IMR-90 (cell line): ENCODE measurements around the gene PARPBP. TPM values are rescaled to one million over a fixed set of nuclear protein-coding genes. Genes with fewer than 3 reads are reported as not detected.
A peak's percentile ranks its signal among the peaks of the same experiment; 100 is the strongest.

Experiments used
- ATAC-seq: fragments of 200-7000 bp; cut with Tn5 transposase; 2 replicates; pipeline ENCODE4 v1.9.1; 2020; ENCODE audit warnings: low read depth, mild to moderate bottlenecking, moderate library complexity
- BruUV-seq: library from RNA; stranded (reverse); fragments of 400-500 nt; replicated peaks from 2 replicates; lab custom pipeline; 2021; lab: Mats Ljungman, UMichigan
- CTCF ChIA-PET: fragments of 300-600 bp; formaldehyde crosslinking; extraction: SDS; loops from one replicate; lab custom pipeline; 2021; ENCODE audit warnings: antibody characterized with exemption; lab: Yijun Ruan, JAX
- POLR2A ChIA-PET: fragments of 300-600 bp; sonication (Branson Sonifier 250); formaldehyde crosslinking; loops from one replicate; lab custom pipeline; 2022; ENCODE audit warnings: antibody characterized with exemption; ENCODE audit not compliant: unreplicated experiment; lab: Charles Lee
- DNase-seq: peaks from one replicate; pipeline ENCODE4 v3.0.0; 2013
- H2AFZ ChIP-seq: replicated peaks from 2 replicates; pipeline ENCODE3; 2013; ENCODE audit warnings: low read length, mild to moderate bottlenecking; ENCODE audit not compliant: poor library complexity
- H2AK5ac ChIP-seq: 2 replicates; pipeline ENCODE4 v1.6.1; 2013; ENCODE audit warnings: low read depth, low read length, inconsistent platforms
- H2AK9ac ChIP-seq: replicated peaks from 2 replicates; pipeline ENCODE3; 2013; ENCODE audit warnings: mild to moderate bottlenecking, low read depth, low read length, moderate library complexity; ENCODE audit not compliant: poor library complexity
- H2BK120ac ChIP-seq: 2 replicates; pipeline ENCODE4 v1.6.1; 2013; ENCODE audit warnings: low read depth, low read length, inconsistent platforms
- H2BK15ac ChIP-seq: 3 replicates; pipeline ENCODE4 v1.6.1; 2013; ENCODE audit warnings: low read depth, low read length, inconsistent platforms
- H2BK20ac ChIP-seq: 2 replicates; pipeline ENCODE4 v1.6.1; 2013; ENCODE audit warnings: low read depth, mild to moderate bottlenecking, inconsistent platforms, low read length, moderate library complexity
- H2BK5ac ChIP-seq: 2 replicates; pipeline ENCODE4 v1.6.1; 2013; ENCODE audit warnings: mild to moderate bottlenecking, low read depth, low read length, inconsistent platforms; ENCODE audit not compliant: poor library complexity, severe bottlenecking
- H3K14ac ChIP-seq: replicated peaks from 2 replicates; pipeline ENCODE4 v1.6.1; 2013; ENCODE audit warnings: low read depth, low read length, inconsistent platforms
- H3K18ac ChIP-seq: 2 replicates; pipeline ENCODE4 v1.6.1; 2013; ENCODE audit warnings: low read depth, low read length, control low read depth
- H3K23ac ChIP-seq: 2 replicates; pipeline ENCODE4 v1.6.1; 2013; ENCODE audit warnings: low read depth, low read length, inconsistent platforms
- H3K27ac ChIP-seq: 2 replicates; pipeline ENCODE4 v1.5.1; 2013; ENCODE audit warnings: mild to moderate bottlenecking, control low read depth, low read length; ENCODE audit not compliant: insufficient read depth
- H3K27me3 ChIP-seq: 2 replicates; pipeline ENCODE4 v1.6.1; 2013; ENCODE audit warnings: low read length; ENCODE audit not compliant: control insufficient read depth, insufficient read depth
- H3K36me3 ChIP-seq: 2 replicates; pipeline ENCODE4 v1.6.1; 2013; ENCODE audit warnings: low read length, mixed read lengths; ENCODE audit not compliant: control insufficient read depth, insufficient read depth
- H3K4ac ChIP-seq: 2 replicates; pipeline ENCODE4 v1.6.1; 2013; ENCODE audit warnings: low read depth, low read length, inconsistent platforms
- H3K4me1 ChIP-seq: 2 replicates; pipeline ENCODE4 v1.6.1; 2013; ENCODE audit warnings: low read length, mixed read lengths; ENCODE audit not compliant: control insufficient read depth, insufficient read depth
- H3K4me2 ChIP-seq: 2 replicates; pipeline ENCODE4 v1.6.1; 2013; ENCODE audit warnings: low read depth, mild to moderate bottlenecking, control low read depth, low read length, moderate library complexity
- H3K4me3 ChIP-seq: 2 replicates; pipeline ENCODE4 v1.5.1; 2013; ENCODE audit warnings: low read depth, mild to moderate bottlenecking, control low read depth, low read length, moderate library complexity; ENCODE audit not compliant: insufficient read depth
- H3K56ac ChIP-seq: 2 replicates; pipeline ENCODE4 v1.6.1; 2013; ENCODE audit warnings: low read length, inconsistent platforms; ENCODE audit not compliant: insufficient read depth; ENCODE audit errors: extremely low read depth
- H3K79me1 ChIP-seq, 2 experiments: 2 replicates each; pipeline ENCODE4 v1.6.1; 2013; ENCODE audit warnings: low read length in 2 of 2, inconsistent platforms in 1 of 2, low read depth in 1 of 2
- H3K9ac ChIP-seq: 2 replicates; pipeline ENCODE4 v1.6.1; 2013; ENCODE audit warnings: low read depth, low read length, control low read depth
- H3K9me1 ChIP-seq: 2 replicates; pipeline ENCODE4 v1.6.1; 2013; ENCODE audit warnings: low read length, inconsistent platforms; ENCODE audit not compliant: insufficient read depth
- H3K9me3 ChIP-seq: 2 replicates; pipeline ENCODE4 v1.6.1; 2013; ENCODE audit warnings: low read length; ENCODE audit not compliant: control insufficient read depth, insufficient read depth
- H4K20me1 ChIP-seq: 2 replicates; pipeline ENCODE4 v1.6.1; 2013; ENCODE audit warnings: low read length, inconsistent platforms; ENCODE audit not compliant: insufficient read depth
- H4K5ac ChIP-seq: 2 replicates; pipeline ENCODE4 v1.6.1; 2013; ENCODE audit warnings: mild to moderate bottlenecking, low read depth, low read length, control low read depth
- H4K8ac ChIP-seq, 2 experiments: 2 replicates each; pipeline ENCODE4 v1.6.1; 2013; ENCODE audit warnings: low read depth in 2 of 2, low read length in 2 of 2, control low read depth in 1 of 2, inconsistent platforms in 1 of 2
- H4K91ac ChIP-seq: 2 replicates; pipeline ENCODE4 v1.6.1; 2013; ENCODE audit warnings: low read depth, low read length, inconsistent platforms; ENCODE audit not compliant: insufficient read depth
- BHLHE40 ChIP-seq: fragments of 150-350 bp; IDR thresholded peaks from 2 replicates; pipeline ENCODE4 v1.6.1; 2016; ENCODE audit warnings: mild to moderate bottlenecking, low read depth, low read length
- CEBPB ChIP-seq: IDR thresholded peaks from 2 replicates; pipeline ENCODE4 v1.6.1; 2012; ENCODE audit warnings: low read depth, low read length, improper control_type of control experiment
- FOS ChIP-seq: fragments of 150-350 bp; IDR thresholded peaks from 2 replicates; pipeline ENCODE4 v1.6.1; 2016; ENCODE audit warnings: low read depth, low read length
- SMC3 ChIP-seq: fragments of 150-350 bp; IDR thresholded peaks from 2 replicates; pipeline ENCODE4 v1.6.1; 2016; ENCODE audit warnings: low read depth, mild to moderate bottlenecking, antibody characterized with exemption, low read length, moderate library complexity
- WGBS, 2 experiments: methylation state at CpG; one replicate each; pipeline versions ENCODE4 v1.1.5 to v1.1.7; 2013; ENCODE audit warnings: missing lambda C conversion rate in 2 of 2; ENCODE audit not compliant: insufficient read length in 1 of 2; ENCODE audit errors: extremely low coverage in 2 of 2; 5-methylcytosine and 5-hydroxymethylcytosine counted together
- dilution Hi-C: fragments of 300-500 bp; cut with HindIII; formaldehyde crosslinking; loops from one replicate; pipeline ENCODE4 v1.14.3; 2018; ENCODE audit warnings: low sequenced_read_pairs; ENCODE audit not compliant: unreplicated experiment
- in situ Hi-C: fragments of 300-500 bp; cut with MboI; formaldehyde crosslinking; loops from 3 replicates; pipeline ENCODE4 v1.14.3; 2019; ENCODE audit warnings: low sequenced_read_pairs, inconsistent platforms, mixed read lengths
- intact Hi-C: fragments of 100-400 bp; cut with micrococcal nuclease; formaldehyde crosslinking; loops from 2 replicates; pipeline ENCODE4 v1.10.0; 2022
- polyA plus RNA-seq, 3 experiments: library from polyadenylated mRNA; depleted of rRNA; stranded (reverse); fragments of >200 nt; gene quantifications; 2 replicates each; pipeline ENCODE4 v1.2.3, GENCODE V29; 2012; ENCODE audit warnings: low replicate concordance in 1 of 3
- total RNA-seq: library from RNA; depleted of rRNA; stranded (reverse); fragments of >200 nt; gene quantifications from 2 replicates; pipeline ENCODE4 v1.2.3, GENCODE V29; 2012

The PARPBP gene
- total and polyA plus RNA-seq, 2 of the 4 experiments (the other 2 are of a cell fraction) = 4.8 to 7.2 TPM

DNA sequence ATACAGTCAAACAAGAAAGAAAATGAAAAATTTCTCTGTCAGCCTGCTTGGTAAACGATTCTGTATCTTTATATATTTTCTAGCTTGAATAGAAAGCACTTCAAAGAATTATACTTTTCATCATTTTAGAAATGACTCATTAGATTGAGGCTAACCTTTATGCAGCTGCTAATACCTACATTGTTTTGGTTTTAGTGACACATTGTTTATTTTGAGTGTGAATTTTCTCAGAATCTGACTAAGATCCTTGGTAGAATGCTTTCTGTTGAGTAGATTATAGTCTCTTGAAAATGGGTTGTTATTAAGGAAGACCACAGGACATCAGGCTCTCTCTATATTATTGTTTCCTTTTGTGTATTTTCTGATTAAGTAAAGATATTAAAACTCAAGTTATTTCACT, 77.8 kb downstream of the PARPBP start, which contains the start of gene PMCH:
TSS of gene PMCH (minus strand) at position 45 of the 400 bp plus-strand sequence. CDS start 63 bp downstream, outside the sequence.
- Histone ChIP-seq H3K23ac (no peak within 1 kb of the TSS), H3K4ac (no peak within 1 kb of the TSS), H2AFZ (no peak within 1 kb of the TSS), H3K9ac (no peak within 1 kb of the TSS), H3K18ac (no peak within 1 kb of the TSS), H3K4me3 (no peak within 1 kb of the TSS), H2BK5ac (no peak within 1 kb of the TSS), H3K14ac (no peak within 1 kb of the TSS), H3K79me1 (no peaks in the 10 kb centered on the region), H3K27me3 (no peaks in the 10 kb centered on the region), H3K4me2 (no peak within 1 kb of the TSS), H2BK15ac (no peak within 1 kb of the TSS), H4K5ac (no peak within 1 kb of the TSS), H4K20me1 (no peaks in the 10 kb centered on the region), H3K56ac (no peak within 1 kb of the TSS), H2AK5ac (no peak within 1 kb of the TSS), H3K36me3 (no peaks in the 10 kb centered on the region), H3K27ac (no peak within 1 kb of the TSS), H4K91ac (no peak within 1 kb of the TSS), H2BK20ac (no peak within 1 kb of the TSS), H2BK120ac (no peak within 1 kb of the TSS), H3K4me1 (no peaks in the 10 kb centered on the region), H2AK9ac (no peak within 1 kb of the TSS), H3K9me3 (no peaks in the 10 kb centered on the region), H4K8ac (no peak within 1 kb of the TSS), H3K9me1 (no peaks in the 10 kb centered on the region)
- no TSS peak for BruUV-seq
- ATAC-seq = peak; percentile 54
- dilution Hi-C loops (no loop called here), in situ Hi-C loops (no loop called here), intact Hi-C loops (no loop called here)
- POLR2A ChIA-PET = no interaction called here
- TF ChIP-seq BHLHE40 = no peak
- peak; percentile 59 for TF ChIP-seq FOS
- TF ChIP-seq SMC3 = no peak
- TF ChIP-seq CEBPB = no peak
- no CpG with 5 or more reads among the region's 1 CpG for WGBS, 2 experiments
- CTCF ChIA-PET = no interaction called here
- peak; percentile 79 for DNase-seq
